Upper lobe of left lung (tissue), 6 donors: Measurements from ENCODE around the gene LCP1. TPM values are rescaled to one million over a fixed set of nuclear protein-coding genes. Genes with fewer than 3 reads are reported as not detected.

Experiments used
- ATAC-seq, 2 donors: fragments of 200-7000 bp; cut with Tn5 transposase; one replicate each; pipeline ENCODE4 v1.9.1; 2022; ENCODE audit warnings: mild to moderate bottlenecking in 2 of 2, moderate library complexity in 2 of 2; ENCODE audit not compliant: low FRiP score in 2 of 2
- DNase-seq, 2 donors: peaks; one replicate each; pipeline ENCODE4 v3.0.0-alpha.2; 2019 to 2020
- H3K27ac ChIP-seq, 4 donors: fragments of 200-600 bp; sonication (generic); one replicate each; pipeline ENCODE4 v1.5.1; 2016 to 2019
- H3K27me3 ChIP-seq, 4 donors: fragments of 200-600 bp; sonication (generic); one replicate each; pipeline ENCODE4 v1.5.1; 2017 to 2019
- H3K36me3 ChIP-seq, 4 donors: fragments of 200-600 bp; sonication (generic); one replicate each; pipeline ENCODE4 v1.5.1; 2016 to 2019
- H3K4me1 ChIP-seq, 4 donors: fragments of 200-600 bp; sonication (generic); one replicate each; pipeline ENCODE4 v1.5.1; 2018 to 2019
- H3K4me3 ChIP-seq, 4 donors: fragments of 200-600 bp; sonication (generic); one replicate each; pipeline ENCODE4 v1.5.1; 2017 to 2019; ENCODE audit warnings: mild to moderate bottlenecking in 2 of 4, moderate library complexity in 1 of 4
- H3K9me3 ChIP-seq, 4 donors: fragments of 200-600 bp; sonication (generic); one replicate each; pipeline ENCODE4 v1.5.1; 2018 to 2019
- EP300 ChIP-seq, 4 donors: sonication (generic); formaldehyde crosslinking; IDR thresholded peaks; one replicate each; pipeline ENCODE4 v1.5.1; 2017; ENCODE audit warnings: antibody characterized with exemption in 4 of 4, control low read depth in 2 of 4
- POLR2A ChIP-seq, 4 donors: fragments of 450-650 bp; IDR thresholded peaks; one replicate each; pipeline ENCODE4 v1.5.1; 2016 to 2017; ENCODE audit warnings: antibody characterized with exemption in 4 of 4, mild to moderate bottlenecking in 2 of 4
- POLR2AphosphoS5 ChIP-seq, 2 donors: sonication (generic); formaldehyde crosslinking; IDR thresholded peaks; one replicate each; pipeline ENCODE4 v1.5.1; 2017; ENCODE audit warnings: antibody characterized with exemption in 2 of 2
- WGBS, 2 donors: methylation state at CpG; one replicate each; pipeline ENCODE4 v1.1.5; 2017 to 2018; 5-methylcytosine and 5-hydroxymethylcytosine counted together
- total RNA-seq, 6 donors: library from RNA; depleted of rRNA in 4 of 6; stranded (reverse); fragments of >200 nt in 4 of 6; gene quantifications; one replicate each; pipeline versions ENCODE4 v1.1.0 to v1.2.1, GENCODE V29; 2016 to 2021
- TF ChIP-seq, protein P1 (sequence below), 6 experiments: fragments of 450-650 bp in 4 of 6; fragments of 200-600 bp in 2 of 6; sonication (generic) in 2 of 6; IDR thresholded peaks; one replicate each; pipeline ENCODE4 v1.5.1; 2016 to 2019; ENCODE audit warnings: antibody characterized with exemption in 6 of 6
- donor health status: DM: no; HTN: no; CAD: no; lungs with moderate emphysema.
- donor health status: DM: no; HTN: yes; CAD: no; lungs with severe emphysema.

Gene LCP1
- total RNA-seq, 6 donors from 2014 or later, result 72.3 to 331 (median 129) TPM

DNA sequence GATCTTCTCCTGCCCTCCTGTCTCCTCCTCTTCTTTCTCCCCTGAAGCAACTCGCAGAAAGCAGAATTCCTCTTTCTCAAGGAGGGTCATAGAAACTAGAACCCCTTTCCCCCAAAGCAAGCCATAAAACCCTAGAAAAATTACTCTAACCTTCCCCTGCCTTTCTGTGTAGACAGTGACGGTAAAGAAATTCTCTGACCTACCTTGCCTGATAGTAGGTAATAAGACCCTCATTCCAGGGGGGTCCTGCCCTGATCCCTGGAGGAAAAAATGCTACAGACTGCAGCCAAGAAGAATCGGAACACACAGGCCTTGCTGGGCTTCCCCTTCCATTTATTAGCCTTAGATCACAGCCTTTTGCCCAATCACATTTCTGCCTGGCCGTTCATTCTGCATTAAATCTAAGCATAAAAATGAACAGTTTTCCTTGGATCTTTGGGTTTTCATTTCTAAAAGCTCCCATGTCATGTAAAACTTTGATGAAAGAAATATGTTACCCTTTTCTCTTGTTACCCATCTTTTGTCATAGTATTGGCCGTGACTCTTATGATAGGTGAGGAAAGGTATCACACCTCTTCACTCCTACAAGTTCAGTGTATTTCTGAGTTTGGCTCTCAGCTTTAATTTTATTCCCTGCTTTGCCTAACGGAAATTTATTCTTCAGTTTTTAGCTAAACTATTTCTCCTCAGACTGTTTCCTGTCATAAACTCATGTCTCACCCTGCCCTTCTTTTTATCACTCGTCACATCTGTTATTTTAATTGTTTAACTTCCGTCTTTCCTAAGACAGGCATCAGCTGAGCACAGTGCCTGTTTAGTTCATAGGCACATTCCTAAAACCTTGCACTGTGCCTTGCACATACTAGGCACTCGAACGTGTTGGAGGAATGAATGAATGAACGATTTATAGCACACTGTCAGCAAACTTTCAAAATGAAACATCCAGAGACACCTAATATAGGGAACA is 56.7 kb downstream of the LCP1 start:
- TF ChIP-seq EP300 (IDR thresholded peaks at IDR 0.05) (no peak), POLR2AphosphoS5 (IDR thresholded peaks at IDR 0.05) (peak in 1 of 2 donors; percentile 37)
- peaks cover 0 to 27% (median 10%) of the 10 kb centered on the region in 4 donors for H3K4me1 ChIP-seq
- ATAC-seq, result peak in 1 of 2 donors; percentile 15
- no peaks in the 10 kb centered on the region for H3K27me3 ChIP-seq
- H3K9me3 ChIP-seq, result no peaks in the 10 kb centered on the region
- peaks cover 0 to 11% (median 4%) of the 10 kb centered on the region in 4 donors for H3K36me3 ChIP-seq
- DNase-seq, result no peak
- H3K4me3 ChIP-seq, result no peak overlapping the region
- 36% methylated on average over 11 of the region's 11 CpGs for WGBS, 2 donors
- no peak overlapping the region for H3K27ac ChIP-seq

DNA sequence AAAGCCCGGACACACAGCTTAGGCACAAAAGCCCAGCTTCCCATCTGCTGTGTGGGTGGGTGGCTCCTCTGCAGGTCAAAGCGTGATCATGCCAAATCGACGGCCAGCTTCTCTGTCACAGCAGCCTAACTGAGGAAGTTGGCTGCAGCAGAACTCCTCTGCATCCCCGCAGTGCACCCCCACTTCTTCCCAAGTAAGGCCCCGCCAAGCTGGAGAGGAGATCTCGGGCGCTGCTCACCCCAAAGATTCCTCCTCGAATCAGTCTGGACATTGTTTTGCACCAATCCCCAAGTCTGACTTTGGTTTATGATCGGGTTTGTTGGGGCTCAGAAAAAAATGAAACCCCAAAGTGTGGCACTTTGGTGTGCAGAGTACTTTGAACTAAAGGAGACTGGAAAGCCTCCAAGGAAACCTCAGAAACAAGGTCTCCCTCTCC is 57.4 kb downstream of the LCP1 start:
- TF ChIP-seq POLR2AphosphoS5 (IDR thresholded peaks at IDR 0.05), result no peak
- no peak for TF ChIP-seq POLR2A (IDR thresholded peaks at IDR 0.05)
- TF ChIP-seq, protein P1, sequence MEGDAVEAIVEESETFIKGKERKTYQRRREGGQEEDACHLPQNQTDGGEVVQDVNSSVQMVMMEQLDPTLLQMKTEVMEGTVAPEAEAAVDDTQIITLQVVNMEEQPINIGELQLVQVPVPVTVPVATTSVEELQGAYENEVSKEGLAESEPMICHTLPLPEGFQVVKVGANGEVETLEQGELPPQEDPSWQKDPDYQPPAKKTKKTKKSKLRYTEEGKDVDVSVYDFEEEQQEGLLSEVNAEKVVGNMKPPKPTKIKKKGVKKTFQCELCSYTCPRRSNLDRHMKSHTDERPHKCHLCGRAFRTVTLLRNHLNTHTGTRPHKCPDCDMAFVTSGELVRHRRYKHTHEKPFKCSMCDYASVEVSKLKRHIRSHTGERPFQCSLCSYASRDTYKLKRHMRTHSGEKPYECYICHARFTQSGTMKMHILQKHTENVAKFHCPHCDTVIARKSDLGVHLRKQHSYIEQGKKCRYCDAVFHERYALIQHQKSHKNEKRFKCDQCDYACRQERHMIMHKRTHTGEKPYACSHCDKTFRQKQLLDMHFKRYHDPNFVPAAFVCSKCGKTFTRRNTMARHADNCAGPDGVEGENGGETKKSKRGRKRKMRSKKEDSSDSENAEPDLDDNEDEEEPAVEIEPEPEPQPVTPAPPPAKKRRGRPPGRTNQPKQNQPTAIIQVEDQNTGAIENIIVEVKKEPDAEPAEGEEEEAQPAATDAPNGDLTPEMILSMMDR (IDR thresholded peaks at IDR 0.05), result no peak
- TF ChIP-seq EP300 (IDR thresholded peaks at IDR 0.05), result no peak
- no peak overlapping the region for H3K4me3 ChIP-seq
- H3K27me3 ChIP-seq, result no peaks in the 10 kb centered on the region
- no peaks in the 10 kb centered on the region for H3K9me3 ChIP-seq
- peaks cover 0 to 33% (median 13%) of the 10 kb centered on the region in 4 donors for H3K4me1 ChIP-seq
- 57 to 62% methylated on average over 6 to 10 of the region's 10 CpGs for WGBS, 2 donors
- H3K27ac ChIP-seq, result no peak overlapping the region
- ATAC-seq (peak in 1 of 2 donors; percentile 60), DNase-seq (peak in 1 of 2 donors; percentile 39)
- H3K36me3 ChIP-seq, result peaks cover 0 to 4% (median under 1%) of the 10 kb centered on the region in 4 donors

DNA sequence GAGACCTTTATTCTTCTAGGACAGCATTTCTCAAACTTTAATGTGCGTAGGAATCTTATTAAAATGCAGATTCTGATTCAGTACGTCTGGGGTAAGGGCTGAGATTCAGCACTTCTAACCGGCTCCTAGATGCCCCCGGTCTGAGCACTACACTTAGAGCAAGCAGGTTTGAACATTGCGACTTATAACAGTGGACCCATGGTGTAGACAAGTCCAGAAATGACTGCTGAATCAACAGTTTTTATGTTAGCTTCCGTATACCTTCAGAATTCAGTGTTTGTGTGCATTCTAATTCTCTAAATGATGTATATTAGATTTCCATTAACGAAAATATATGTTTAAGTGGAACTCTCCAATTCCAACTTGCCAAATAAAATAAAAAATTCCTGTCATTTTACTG is 59.7 kb downstream of the LCP1 start:
- Histone ChIP-seq H3K9me3 (no peaks in the 10 kb centered on the region), H3K4me1 (peaks cover 0 to 33% (median 13%) of the 10 kb centered on the region in 4 donors), H3K27ac (no peak overlapping the region), H3K27me3 (no peaks in the 10 kb centered on the region), H3K36me3 (no peaks in the 10 kb centered on the region), H3K4me3 (no peak overlapping the region)
- TF ChIP-seq, protein P1 (IDR thresholded peaks at IDR 0.05), result no peak
- TF ChIP-seq POLR2A (IDR thresholded peaks at IDR 0.05) (no peak), EP300 (IDR thresholded peaks at IDR 0.05) (no peak), POLR2AphosphoS5 (IDR thresholded peaks at IDR 0.05) (no peak)
- no peak for DNase-seq
- WGBS, 2 donors, result 92 to 94% methylated on average over 7 of the region's 7 CpGs
- no peak for ATAC-seq

DNA sequence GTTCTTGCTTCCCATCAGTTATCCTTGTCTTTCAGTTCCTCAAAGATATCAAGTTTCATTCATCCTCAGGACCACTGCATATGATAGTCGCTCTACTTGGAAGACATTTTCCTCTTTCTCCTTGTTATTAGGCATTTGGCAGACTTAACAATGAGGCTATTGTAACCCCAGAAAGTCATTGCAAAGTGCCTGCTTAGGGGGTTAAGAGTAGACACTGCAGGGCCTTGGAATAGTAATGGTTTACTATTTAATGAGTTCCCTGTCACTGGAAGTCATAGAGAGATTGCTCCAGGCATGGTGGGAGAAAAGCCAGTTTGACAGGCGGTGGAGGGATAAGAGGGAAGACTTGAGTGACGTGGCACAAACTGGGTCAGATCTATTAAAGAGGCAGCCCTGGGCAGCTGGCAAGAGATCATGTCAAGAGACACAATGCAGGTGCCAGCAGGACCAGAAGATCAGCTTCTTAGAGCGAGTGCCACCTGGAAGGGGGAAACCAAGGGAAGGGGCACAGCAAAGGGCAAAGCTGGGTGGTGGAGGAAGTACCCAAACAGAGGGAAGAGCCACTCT is 60.3 kb downstream of the LCP1 start:
- no peak overlapping the region for H3K4me3 ChIP-seq
- no peaks in the 10 kb centered on the region for H3K9me3 ChIP-seq
- H3K27ac ChIP-seq, result no peak overlapping the region
- TF ChIP-seq, protein P1 (IDR thresholded peaks at IDR 0.05), result no peak
- no peak for TF ChIP-seq EP300 (IDR thresholded peaks at IDR 0.05)
- no peak for TF ChIP-seq POLR2A (IDR thresholded peaks at IDR 0.05)
- no peak for TF ChIP-seq POLR2AphosphoS5 (IDR thresholded peaks at IDR 0.05)
- ATAC-seq, result no peak
- H3K36me3 ChIP-seq, result no peaks in the 10 kb centered on the region
- DNase-seq, result no peak
- 67 to 77% methylated on average over 4 of the region's 4 CpGs for WGBS, 2 donors
- H3K27me3 ChIP-seq, result no peaks in the 10 kb centered on the region
- H3K4me1 ChIP-seq, result peaks cover 0 to 31% (median 13%) of the 10 kb centered on the region in 4 donors

DNA sequence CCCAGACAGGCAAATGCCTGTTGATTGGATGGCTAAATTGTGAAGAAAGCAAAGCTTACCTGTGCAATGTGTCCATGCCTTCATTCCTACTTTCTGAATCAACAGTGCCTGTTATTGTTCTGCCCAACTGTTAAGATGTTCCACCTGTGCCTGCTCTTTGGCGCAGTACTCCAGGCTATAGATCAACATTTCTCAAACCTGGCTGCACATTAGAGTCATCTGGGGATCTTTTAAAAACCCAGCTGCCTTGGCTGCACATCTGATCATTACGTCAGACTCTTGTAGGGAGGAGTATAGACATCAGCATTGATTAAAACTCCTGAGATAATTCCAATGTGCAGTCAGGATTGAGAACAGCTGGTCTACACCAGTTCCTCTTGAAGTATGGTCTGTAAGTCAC is 60.9 kb downstream of the LCP1 start:
- H3K4me1 ChIP-seq, result peaks cover 0 to 24% (median 11%) of the 10 kb centered on the region in 4 donors
- no peaks in the 10 kb centered on the region for H3K27me3 ChIP-seq
- H3K4me3 ChIP-seq, result no peak overlapping the region
- 96 to 100% methylated on average over 2 of the region's 2 CpGs for WGBS, 2 donors
- H3K27ac ChIP-seq, result peak overlapping the region in 1 of 4 donors; percentile 41
- no peak for TF ChIP-seq POLR2A (IDR thresholded peaks at IDR 0.05)
- no peaks in the 10 kb centered on the region for H3K9me3 ChIP-seq
- no peak for ATAC-seq
- DNase-seq, result no peak
- no peaks in the 10 kb centered on the region for H3K36me3 ChIP-seq
